ENCODE data around the gene GUCA1A.

DNA sequence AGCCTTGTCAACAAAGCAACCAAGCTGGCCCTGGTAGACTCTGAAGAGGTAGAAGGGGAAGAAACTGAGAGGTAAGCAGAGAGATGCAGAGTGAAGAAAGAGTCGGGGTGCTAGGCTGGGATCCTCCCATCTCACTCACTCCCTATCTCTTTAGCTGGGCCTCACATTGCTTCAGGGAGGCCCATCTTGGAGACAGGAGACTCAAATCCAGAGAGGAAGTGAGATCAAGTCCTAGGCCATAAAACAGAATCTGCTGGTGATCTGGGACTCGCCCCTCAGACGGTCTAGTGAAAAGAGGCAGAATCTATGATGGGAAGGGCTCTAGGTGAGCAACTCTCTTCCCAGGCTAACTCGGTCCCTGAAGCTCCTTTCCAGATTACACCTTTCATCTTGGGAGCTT, 22.3 kb downstream of the GUCA1A start:
- TF ChIP-seq, protein P1, sequence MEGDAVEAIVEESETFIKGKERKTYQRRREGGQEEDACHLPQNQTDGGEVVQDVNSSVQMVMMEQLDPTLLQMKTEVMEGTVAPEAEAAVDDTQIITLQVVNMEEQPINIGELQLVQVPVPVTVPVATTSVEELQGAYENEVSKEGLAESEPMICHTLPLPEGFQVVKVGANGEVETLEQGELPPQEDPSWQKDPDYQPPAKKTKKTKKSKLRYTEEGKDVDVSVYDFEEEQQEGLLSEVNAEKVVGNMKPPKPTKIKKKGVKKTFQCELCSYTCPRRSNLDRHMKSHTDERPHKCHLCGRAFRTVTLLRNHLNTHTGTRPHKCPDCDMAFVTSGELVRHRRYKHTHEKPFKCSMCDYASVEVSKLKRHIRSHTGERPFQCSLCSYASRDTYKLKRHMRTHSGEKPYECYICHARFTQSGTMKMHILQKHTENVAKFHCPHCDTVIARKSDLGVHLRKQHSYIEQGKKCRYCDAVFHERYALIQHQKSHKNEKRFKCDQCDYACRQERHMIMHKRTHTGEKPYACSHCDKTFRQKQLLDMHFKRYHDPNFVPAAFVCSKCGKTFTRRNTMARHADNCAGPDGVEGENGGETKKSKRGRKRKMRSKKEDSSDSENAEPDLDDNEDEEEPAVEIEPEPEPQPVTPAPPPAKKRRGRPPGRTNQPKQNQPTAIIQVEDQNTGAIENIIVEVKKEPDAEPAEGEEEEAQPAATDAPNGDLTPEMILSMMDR (IDR thresholded peaks at IDR 0.05), result no peak
- TF ChIP-seq EP300 (IDR thresholded peaks at IDR 0.05), result no peak

Measured in tibial nerve (tissue), 4 donors.